ENCODE results near the gene CRACR2A.

The CRACR2A gene

GRCh38 chr12:3593906-3594483, 158.9 kb downstream of the CRACR2A start:
- no peak for DNase-seq

GRCh38 chr12:3592856-3593625, 159.9 kb downstream of the CRACR2A start:
- no peak for DNase-seq

- DNase-seq: no peak
Measured at GRCh38 chr12:3589745-3590144, 163.2 kb downstream of the CRACR2A start.

GRCh38 chr12:3587402-3588013, 165.4 kb downstream of the CRACR2A start:
- no peak for DNase-seq

- no peak for DNase-seq
Measured at GRCh38 chr12:3583656-3584334, 169.1 kb downstream of the CRACR2A start.

GRCh38 chr12:3580094-3580749, 172.7 kb downstream of the CRACR2A start:
- DNase-seq: no peak

- no peak for DNase-seq
Measured at GRCh38 chr12:3579446-3580093, 173.3 kb downstream of the CRACR2A start.

- DNase-seq: no peak
Measured at GRCh38 chr12:3578557-3578956, 174.4 kb downstream of the CRACR2A start.

GRCh38 chr12:3576891-3577290, 176.0 kb downstream of the CRACR2A start:
- DNase-seq: no peak

GRCh38 chr12:3574986-3575385, 177.9 kb downstream of the CRACR2A start:
- DNase-seq: no peak

GRCh38 chr12:3572560-3572959, 180.3 kb downstream of the CRACR2A start:
- no peak for DNase-seq

GRCh38 chr12:3571724-3572123, 181.2 kb downstream of the CRACR2A start:
- no peak for DNase-seq

- DNase-seq: no peak
Measured at GRCh38 chr12:3571323-3571722, 181.6 kb downstream of the CRACR2A start.

GRCh38 chr12:3568695-3569094, 184.2 kb downstream of the CRACR2A start:
- no peak for DNase-seq

GRCh38 chr12:3565985-3566384, 186.9 kb downstream of the CRACR2A start:
- DNase-seq: no peak

All from SW 1271 (cell line).